ENCODE data around the gene LPP. TPM values are rescaled to one million over a fixed set of nuclear protein-coding genes. Genes with fewer than 3 reads are reported as not detected.

LPP gene
- total and polyA plus RNA-seq, 2 of the 13 experiments (the other 11 are each of a cell fraction or from before 2014, with no cell fraction given): 19.2 to 29.9 TPM

DNA sequence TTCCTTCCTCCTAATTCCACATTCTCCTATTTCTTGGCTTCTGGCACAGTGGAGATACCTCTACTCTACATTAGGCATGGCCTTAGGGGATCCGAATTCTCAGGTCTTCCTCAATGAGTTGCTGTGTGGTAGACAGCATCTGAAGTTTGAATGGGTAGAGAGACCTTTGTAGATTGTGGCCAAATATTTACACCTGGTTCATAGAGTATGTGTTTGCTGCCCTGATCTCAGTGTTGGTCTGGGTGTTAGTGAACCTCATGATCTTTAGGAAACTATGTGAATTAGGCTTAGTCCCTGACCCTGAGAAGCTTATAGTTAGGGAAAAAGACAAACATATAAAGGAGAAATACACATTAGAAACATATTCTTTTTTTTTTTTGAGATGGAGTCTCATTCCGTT, 75.8 kb downstream of the LPP start (continued):
- peak; percentile 29; the same call in 1 of the 2 replicates for TF ChIP-seq DPF2 (CRISPR knock-in tag; IDR thresholded peaks at IDR 0.05; ENCODE audit: borderline replicate concordance, low read depth)
- TF ChIP-seq ZNF160 (CRISPR knock-in tag; IDR thresholded peaks at IDR 0.05): no peak
- TF ChIP-seq TP53 (CRISPR knock-in tag; conservative IDR thresholded peaks at IDR 0.05): no peak
- no peak for TF ChIP-seq SOX6 (IDR thresholded peaks at IDR 0.05)
- peak; percentile 36; the same call in 1 of the 2 replicates for TF ChIP-seq SOX6 (CRISPR knock-in tag; IDR thresholded peaks at IDR 0.05)
- TF ChIP-seq, protein P1, sequence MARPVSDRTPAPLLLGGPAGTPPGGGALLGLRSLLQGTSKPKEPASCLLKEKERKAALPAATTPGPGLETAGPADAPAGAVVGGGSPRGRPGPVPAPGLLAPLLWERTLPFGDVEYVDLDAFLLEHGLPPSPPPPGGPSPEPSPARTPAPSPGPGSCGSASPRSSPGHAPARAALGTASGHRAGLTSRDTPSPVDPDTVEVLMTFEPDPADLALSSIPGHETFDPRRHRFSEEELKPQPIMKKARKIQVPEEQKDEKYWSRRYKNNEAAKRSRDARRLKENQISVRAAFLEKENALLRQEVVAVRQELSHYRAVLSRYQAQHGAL (CRISPR knock-in tag; IDR thresholded peaks at IDR 0.05; ENCODE audit: not compliant biosample characterization): no peak
- 0 out of 2 replicates have a peak, but pooled peaks have one; percentile 18 for TF ChIP-seq GATAD2A (CRISPR knock-in tag; IDR thresholded peaks at IDR 0.05)
- TF ChIP-seq, protein P2, sequence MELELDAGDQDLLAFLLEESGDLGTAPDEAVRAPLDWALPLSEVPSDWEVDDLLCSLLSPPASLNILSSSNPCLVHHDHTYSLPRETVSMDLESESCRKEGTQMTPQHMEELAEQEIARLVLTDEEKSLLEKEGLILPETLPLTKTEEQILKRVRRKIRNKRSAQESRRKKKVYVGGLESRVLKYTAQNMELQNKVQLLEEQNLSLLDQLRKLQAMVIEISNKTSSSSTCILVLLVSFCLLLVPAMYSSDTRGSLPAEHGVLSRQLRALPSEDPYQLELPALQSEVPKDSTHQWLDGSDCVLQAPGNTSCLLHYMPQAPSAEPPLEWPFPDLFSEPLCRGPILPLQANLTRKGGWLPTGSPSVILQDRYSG (CRISPR knock-in tag; IDR thresholded peaks at IDR 0.05): no peak
- no peak for TF ChIP-seq ZNF607 (CRISPR knock-in tag; IDR thresholded peaks at IDR 0.05; ENCODE audit: borderline replicate concordance)
- TF ChIP-seq FOXA3 (CRISPR knock-in tag; IDR thresholded peaks at IDR 0.05): peak; percentile 48; the same call in 1 of the 2 replicates
- peak; percentile 32; the same call in 1 of the 2 replicates for TF ChIP-seq RXRB (CRISPR knock-in tag; IDR thresholded peaks at IDR 0.05; ENCODE audit: borderline replicate concordance)
- TF ChIP-seq SRY (CRISPR knock-in tag; IDR thresholded peaks at IDR 0.05): no peak
- peak; percentile 40 for TF ChIP-seq HNF4A (CRISPR knock-in tag; IDR thresholded peaks at IDR 0.05)
- TF ChIP-seq, protein P3, sequence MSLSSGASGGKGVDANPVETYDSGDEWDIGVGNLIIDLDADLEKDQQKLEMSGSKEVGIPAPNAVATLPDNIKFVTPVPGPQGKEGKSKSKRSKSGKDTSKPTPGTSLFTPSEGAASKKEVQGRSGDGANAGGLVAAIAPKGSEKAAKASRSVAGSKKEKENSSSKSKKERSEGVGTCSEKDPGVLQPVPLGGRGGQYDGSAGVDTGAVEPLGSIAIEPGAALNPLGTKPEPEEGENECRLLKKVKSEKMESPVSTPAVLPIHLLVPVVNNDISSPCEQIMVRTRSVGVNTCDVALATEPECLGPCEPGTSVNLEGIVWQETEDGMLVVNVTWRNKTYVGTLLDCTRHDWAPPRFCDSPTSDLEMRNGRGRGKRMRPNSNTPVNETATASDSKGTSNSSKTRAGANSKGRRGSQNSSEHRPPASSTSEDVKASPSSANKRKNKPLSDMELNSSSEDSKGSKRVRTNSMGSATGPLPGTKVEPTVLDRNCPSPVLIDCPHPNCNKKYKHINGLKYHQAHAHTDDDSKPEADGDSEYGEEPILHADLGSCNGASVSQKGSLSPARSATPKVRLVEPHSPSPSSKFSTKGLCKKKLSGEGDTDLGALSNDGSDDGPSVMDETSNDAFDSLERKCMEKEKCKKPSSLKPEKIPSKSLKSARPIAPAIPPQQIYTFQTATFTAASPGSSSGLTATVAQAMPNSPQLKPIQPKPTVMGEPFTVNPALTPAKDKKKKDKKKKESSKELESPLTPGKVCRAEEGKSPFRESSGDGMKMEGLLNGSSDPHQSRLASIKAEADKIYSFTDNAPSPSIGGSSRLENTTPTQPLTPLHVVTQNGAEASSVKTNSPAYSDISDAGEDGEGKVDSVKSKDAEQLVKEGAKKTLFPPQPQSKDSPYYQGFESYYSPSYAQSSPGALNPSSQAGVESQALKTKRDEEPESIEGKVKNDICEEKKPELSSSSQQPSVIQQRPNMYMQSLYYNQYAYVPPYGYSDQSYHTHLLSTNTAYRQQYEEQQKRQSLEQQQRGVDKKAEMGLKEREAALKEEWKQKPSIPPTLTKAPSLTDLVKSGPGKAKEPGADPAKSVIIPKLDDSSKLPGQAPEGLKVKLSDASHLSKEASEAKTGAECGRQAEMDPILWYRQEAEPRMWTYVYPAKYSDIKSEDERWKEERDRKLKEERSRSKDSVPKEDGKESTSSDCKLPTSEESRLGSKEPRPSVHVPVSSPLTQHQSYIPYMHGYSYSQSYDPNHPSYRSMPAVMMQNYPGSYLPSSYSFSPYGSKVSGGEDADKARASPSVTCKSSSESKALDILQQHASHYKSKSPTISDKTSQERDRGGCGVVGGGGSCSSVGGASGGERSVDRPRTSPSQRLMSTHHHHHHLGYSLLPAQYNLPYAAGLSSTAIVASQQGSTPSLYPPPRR (CRISPR knock-in tag; IDR thresholded peaks at IDR 0.05; ENCODE audit: borderline replicate concordance): peak; percentile 93
- TF ChIP-seq ZMYM4 (CRISPR knock-in tag; IDR thresholded peaks at IDR 0.05): peak; percentile 57; the same call in 1 of the 2 replicates
- TF ChIP-seq SALL1 (CRISPR knock-in tag; IDR thresholded peaks at IDR 0.05): peak; percentile 48; the same call in 1 of the 2 replicates
- peak; percentile 57; the same call in 1 of the 2 replicates for TF ChIP-seq HHEX (CRISPR knock-in tag; IDR thresholded peaks at IDR 0.05)
- peak; percentile 70 for TF ChIP-seq TEAD3 (CRISPR knock-in tag; optimal IDR thresholded peaks at IDR 0.05; ENCODE audit: borderline replicate concordance)
- no peak for TF ChIP-seq ZNF264 (CRISPR knock-in tag; IDR thresholded peaks at IDR 0.05)
- 0 out of 2 replicates have a peak, but pooled peaks have one; percentile 23 for TF ChIP-seq ZNF775 (CRISPR knock-in tag; IDR thresholded peaks at IDR 0.05; ENCODE audit: borderline replicate concordance)
- no peak for TF ChIP-seq YEATS2 (CRISPR knock-in tag; IDR thresholded peaks at IDR 0.05; ENCODE audit: borderline replicate concordance)
- TF ChIP-seq, protein P4, sequence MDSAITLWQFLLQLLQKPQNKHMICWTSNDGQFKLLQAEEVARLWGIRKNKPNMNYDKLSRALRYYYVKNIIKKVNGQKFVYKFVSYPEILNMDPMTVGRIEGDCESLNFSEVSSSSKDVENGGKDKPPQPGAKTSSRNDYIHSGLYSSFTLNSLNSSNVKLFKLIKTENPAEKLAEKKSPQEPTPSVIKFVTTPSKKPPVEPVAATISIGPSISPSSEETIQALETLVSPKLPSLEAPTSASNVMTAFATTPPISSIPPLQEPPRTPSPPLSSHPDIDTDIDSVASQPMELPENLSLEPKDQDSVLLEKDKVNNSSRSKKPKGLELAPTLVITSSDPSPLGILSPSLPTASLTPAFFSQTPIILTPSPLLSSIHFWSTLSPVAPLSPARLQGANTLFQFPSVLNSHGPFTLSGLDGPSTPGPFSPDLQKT (CRISPR knock-in tag; IDR thresholded peaks at IDR 0.05; ENCODE audit: borderline replicate concordance): no peak
- no peak for TF ChIP-seq SPEN (CRISPR knock-in tag; IDR thresholded peaks at IDR 0.05; ENCODE audit: low read depth)
